ENCODE measurements around the gene KIAA1549.

DNA sequence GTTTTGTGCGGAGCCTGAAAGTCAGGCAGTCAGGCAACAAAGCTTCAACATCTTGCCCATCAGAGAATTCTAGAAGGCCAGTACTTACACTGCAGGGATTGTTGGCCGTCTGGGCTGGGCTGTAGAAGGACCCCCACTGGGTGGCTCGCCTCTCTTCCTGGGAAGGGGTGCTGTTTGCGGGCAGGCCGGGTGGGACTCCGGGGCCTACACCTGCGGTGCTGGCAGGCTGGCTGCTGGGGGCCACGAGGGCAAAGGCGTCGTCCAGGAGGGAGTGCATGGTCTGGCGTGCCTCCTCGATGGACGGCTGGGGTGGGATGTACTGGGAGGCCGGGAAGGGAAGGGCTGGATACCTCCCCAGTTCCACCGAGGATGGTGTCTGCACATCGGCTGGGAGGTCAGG is 120.1 kb downstream of the KIAA1549 start:
- TF ChIP-seq RAD21 (IDR thresholded peaks at IDR 0.05 in 1 of 2, conservative IDR thresholded peaks at IDR 0.05 in 1 of 2; ENCODE audit: low read depth in 2 of 2, low read length in 2 of 2) = no peak
- no peak for TF ChIP-seq EP300 (IDR thresholded peaks at IDR 0.05; ENCODE audit: borderline replicate concordance in 1 of 2, low read depth in 2 of 2, low read length in 2 of 2)
- TF ChIP-seq POLR2A (IDR thresholded peaks at IDR 0.05; ENCODE audit: control extremely low read depth in 1 of 2, low read depth in 2 of 2, low read length in 2 of 2) = no peak
- TF ChIP-seq, protein P1, sequence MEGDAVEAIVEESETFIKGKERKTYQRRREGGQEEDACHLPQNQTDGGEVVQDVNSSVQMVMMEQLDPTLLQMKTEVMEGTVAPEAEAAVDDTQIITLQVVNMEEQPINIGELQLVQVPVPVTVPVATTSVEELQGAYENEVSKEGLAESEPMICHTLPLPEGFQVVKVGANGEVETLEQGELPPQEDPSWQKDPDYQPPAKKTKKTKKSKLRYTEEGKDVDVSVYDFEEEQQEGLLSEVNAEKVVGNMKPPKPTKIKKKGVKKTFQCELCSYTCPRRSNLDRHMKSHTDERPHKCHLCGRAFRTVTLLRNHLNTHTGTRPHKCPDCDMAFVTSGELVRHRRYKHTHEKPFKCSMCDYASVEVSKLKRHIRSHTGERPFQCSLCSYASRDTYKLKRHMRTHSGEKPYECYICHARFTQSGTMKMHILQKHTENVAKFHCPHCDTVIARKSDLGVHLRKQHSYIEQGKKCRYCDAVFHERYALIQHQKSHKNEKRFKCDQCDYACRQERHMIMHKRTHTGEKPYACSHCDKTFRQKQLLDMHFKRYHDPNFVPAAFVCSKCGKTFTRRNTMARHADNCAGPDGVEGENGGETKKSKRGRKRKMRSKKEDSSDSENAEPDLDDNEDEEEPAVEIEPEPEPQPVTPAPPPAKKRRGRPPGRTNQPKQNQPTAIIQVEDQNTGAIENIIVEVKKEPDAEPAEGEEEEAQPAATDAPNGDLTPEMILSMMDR (IDR thresholded peaks at IDR 0.05; ENCODE audit: control extremely low read depth in 1 of 3, insufficient read depth in 1 of 3, low read depth in 1 of 3, low read length in 3 of 3) = no peak
- TF ChIP-seq SIN3A (conservative IDR thresholded peaks at IDR 0.05 in 1 of 2, IDR thresholded peaks at IDR 0.05 in 1 of 2; ENCODE audit: low read depth in 1 of 2, low read length in 2 of 2) = no peak
- no peak for TF ChIP-seq TAF1 (IDR thresholded peaks at IDR 0.05; ENCODE audit: low read depth, low read length)
- TF ChIP-seq POLR2AphosphoS5 (IDR thresholded peaks at IDR 0.05; ENCODE audit: low read depth, low read length) = no peak
- TF ChIP-seq YY1 (IDR thresholded peaks at IDR 0.05; ENCODE audit: low read depth, low read length) = no peak
- TF ChIP-seq, protein P2, sequence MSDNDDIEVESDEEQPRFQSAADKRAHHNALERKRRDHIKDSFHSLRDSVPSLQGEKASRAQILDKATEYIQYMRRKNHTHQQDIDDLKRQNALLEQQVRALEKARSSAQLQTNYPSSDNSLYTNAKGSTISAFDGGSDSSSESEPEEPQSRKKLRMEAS (IDR thresholded peaks at IDR 0.05) = no peak
- no peak for TF ChIP-seq CBX8 (IDR thresholded peaks at IDR 0.05; ENCODE audit: borderline replicate concordance, low read depth, low read length)
- TF ChIP-seq, protein P3, sequence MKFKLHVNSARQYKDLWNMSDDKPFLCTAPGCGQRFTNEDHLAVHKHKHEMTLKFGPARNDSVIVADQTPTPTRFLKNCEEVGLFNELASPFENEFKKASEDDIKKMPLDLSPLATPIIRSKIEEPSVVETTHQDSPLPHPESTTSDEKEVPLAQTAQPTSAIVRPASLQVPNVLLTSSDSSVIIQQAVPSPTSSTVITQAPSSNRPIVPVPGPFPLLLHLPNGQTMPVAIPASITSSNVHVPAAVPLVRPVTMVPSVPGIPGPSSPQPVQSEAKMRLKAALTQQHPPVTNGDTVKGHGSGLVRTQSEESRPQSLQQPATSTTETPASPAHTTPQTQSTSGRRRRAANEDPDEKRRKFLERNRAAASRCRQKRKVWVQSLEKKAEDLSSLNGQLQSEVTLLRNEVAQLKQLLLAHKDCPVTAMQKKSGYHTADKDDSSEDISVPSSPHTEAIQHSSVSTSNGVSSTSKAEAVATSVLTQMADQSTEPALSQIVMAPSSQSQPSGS (IDR thresholded peaks at IDR 0.05; ENCODE audit: low read length) = no peak

Measured in H1 (cell line).